Stomach (tissue), 9 donors: Measurements from ENCODE around the gene CARMIL1. TPM values are rescaled to one million over a fixed set of nuclear protein-coding genes. Genes with fewer than 3 reads are reported as not detected.

Experiments
- DNase-seq, 2 donors: peaks; one replicate each; pipeline versions ENCODE4 v3.0.0 to v3.0.0-alpha.2; 2013 to 2019
- H3K27ac ChIP-seq, 5 donors: fragments of 200-600 bp in 4 of 5; sonication (generic) in 4 of 5; one replicate each; pipeline ENCODE4 v1.5.1; 2013 to 2019; ENCODE audit warnings: mild to moderate bottlenecking in 1 of 5, moderate library complexity in 1 of 5
- H3K27me3 ChIP-seq, 3 donors: fragments of 200-600 bp; sonication (generic); one replicate each; pipeline ENCODE4 v1.5.1; 2017 to 2019; ENCODE audit warnings: mixed run types in 1 of 3
- H3K36me3 ChIP-seq, 4 donors: fragments of 200-600 bp; sonication (generic); 1 replicate in 3 of 4; 2 replicates in 1 of 4; pipeline ENCODE4 v1.5.1; 2016 to 2019
- H3K4me1 ChIP-seq, 4 donors: fragments of 200-600 bp; sonication (generic); one replicate each; pipeline ENCODE4 v1.5.1; 2016 to 2019
- H3K4me3 ChIP-seq, 4 donors: fragments of 200-600 bp; sonication (generic) in 3 of 4; one replicate each; pipeline ENCODE4 v1.5.1; 2016 to 2019; ENCODE audit warnings: mild to moderate bottlenecking in 1 of 4
- H3K9me3 ChIP-seq, 4 donors: fragments of 200-600 bp; sonication (generic); one replicate each; pipeline ENCODE4 v1.5.1; 2016 to 2019
- EP300 ChIP-seq: sonication (generic); formaldehyde crosslinking; IDR thresholded peaks from one replicate; pipeline ENCODE4 v1.6.1; 2017; ENCODE audit warnings: antibody characterized with exemption
- POLR2A ChIP-seq, 4 donors: fragments of 450-650 bp; IDR thresholded peaks; one replicate each; pipeline ENCODE4 v1.6.1; 2016; ENCODE audit warnings: antibody characterized with exemption in 4 of 4, control low read depth in 2 of 4, mild to moderate bottlenecking in 1 of 4, moderate library complexity in 1 of 4
- POLR2AphosphoS5 ChIP-seq, 3 donors: sonication (generic); formaldehyde crosslinking; IDR thresholded peaks; one replicate each; pipeline ENCODE4 v1.6.1; 2016; ENCODE audit warnings: antibody characterized with exemption in 3 of 3
- WGBS, 5 donors: extraction: QIAGEN DNeasy Blood & Tissue Kit in 3 of 5; methylation state at CpG; one replicate each; pipeline versions ENCODE4 v1.1.5 to v1.1.7; 2013 to 2018; 5-methylcytosine and 5-hydroxymethylcytosine counted together
- intact Hi-C: fragments of 100-400 bp; cut with DNase I; formaldehyde crosslinking; loops from one replicate; pipeline ENCODE4 v1.15.1; 2023; ENCODE audit warnings: low total_unique reads
- polyA plus RNA-seq, 3 donors: library from polyadenylated mRNA; stranded (reverse); fragments of 200-250 nt; gene quantifications; one replicate each; pipeline ENCODE4 v1.2.3, GENCODE V29; 2013
- total RNA-seq, 5 donors: library from RNA; depleted of rRNA; stranded (reverse); fragments of >200 nt; gene quantifications; one replicate each; pipeline versions ENCODE4 v1.1.0 to v1.2.3, GENCODE V29; 2014 to 2016
- TF ChIP-seq, protein P1 (sequence below), 7 experiments: fragments of 450-650 bp in 4 of 7; fragments of 200-600 bp in 3 of 7; sonication (generic) in 3 of 7; IDR thresholded peaks; one replicate each; pipeline ENCODE4 v1.5.1; 2016 to 2019; ENCODE audit warnings: antibody characterized with exemption in 7 of 7, control low read depth in 2 of 7, mild to moderate bottlenecking in 1 of 7
- donor health status: healthy with polysubstance abuse.
- donor health status: Bipolar disorder and iron deficiency.
- donor health status: healthy.

The CARMIL1 gene
- total and polyA plus RNA-seq, 8 donors = 10.5 to 42.7 (median 14.9) TPM

DNA sequence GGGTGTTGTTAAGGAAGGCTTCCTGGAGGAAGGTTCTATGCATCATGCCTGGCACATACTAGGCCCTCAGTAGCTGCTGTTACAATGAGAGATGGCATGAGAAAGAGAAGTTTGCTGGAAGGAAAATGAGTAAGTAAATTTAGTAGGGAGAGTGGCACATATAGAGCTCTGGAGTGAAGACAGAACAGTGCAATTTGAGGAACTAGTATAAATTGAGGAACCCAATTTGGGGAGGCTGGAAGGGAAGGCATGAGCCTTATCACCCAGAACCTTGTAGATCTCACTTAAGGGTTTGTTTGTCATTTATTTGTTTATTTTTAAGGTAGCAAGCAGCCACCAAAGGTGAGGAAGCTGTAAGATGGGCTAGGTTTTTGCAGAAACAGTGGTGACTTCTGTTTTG is 285.8 kb downstream of the CARMIL1 start:
- no peaks in the 10 kb centered on the region for H3K36me3 ChIP-seq
- no peaks in the 10 kb centered on the region for H3K4me1 ChIP-seq
- intact Hi-C loops = no loop called here
- no peaks in the 10 kb centered on the region for H3K27me3 ChIP-seq
- TF ChIP-seq POLR2A (IDR thresholded peaks at IDR 0.05) = no peak
- no peak for TF ChIP-seq POLR2AphosphoS5 (IDR thresholded peaks at IDR 0.05)
- TF ChIP-seq, protein P1, sequence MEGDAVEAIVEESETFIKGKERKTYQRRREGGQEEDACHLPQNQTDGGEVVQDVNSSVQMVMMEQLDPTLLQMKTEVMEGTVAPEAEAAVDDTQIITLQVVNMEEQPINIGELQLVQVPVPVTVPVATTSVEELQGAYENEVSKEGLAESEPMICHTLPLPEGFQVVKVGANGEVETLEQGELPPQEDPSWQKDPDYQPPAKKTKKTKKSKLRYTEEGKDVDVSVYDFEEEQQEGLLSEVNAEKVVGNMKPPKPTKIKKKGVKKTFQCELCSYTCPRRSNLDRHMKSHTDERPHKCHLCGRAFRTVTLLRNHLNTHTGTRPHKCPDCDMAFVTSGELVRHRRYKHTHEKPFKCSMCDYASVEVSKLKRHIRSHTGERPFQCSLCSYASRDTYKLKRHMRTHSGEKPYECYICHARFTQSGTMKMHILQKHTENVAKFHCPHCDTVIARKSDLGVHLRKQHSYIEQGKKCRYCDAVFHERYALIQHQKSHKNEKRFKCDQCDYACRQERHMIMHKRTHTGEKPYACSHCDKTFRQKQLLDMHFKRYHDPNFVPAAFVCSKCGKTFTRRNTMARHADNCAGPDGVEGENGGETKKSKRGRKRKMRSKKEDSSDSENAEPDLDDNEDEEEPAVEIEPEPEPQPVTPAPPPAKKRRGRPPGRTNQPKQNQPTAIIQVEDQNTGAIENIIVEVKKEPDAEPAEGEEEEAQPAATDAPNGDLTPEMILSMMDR (IDR thresholded peaks at IDR 0.05) = no peak
- no peak for TF ChIP-seq EP300
- no peaks in the 10 kb centered on the region for H3K9me3 ChIP-seq
- no peak for DNase-seq
- H3K27ac ChIP-seq = no peak overlapping the region
- H3K4me3 ChIP-seq = no peak overlapping the region

DNA sequence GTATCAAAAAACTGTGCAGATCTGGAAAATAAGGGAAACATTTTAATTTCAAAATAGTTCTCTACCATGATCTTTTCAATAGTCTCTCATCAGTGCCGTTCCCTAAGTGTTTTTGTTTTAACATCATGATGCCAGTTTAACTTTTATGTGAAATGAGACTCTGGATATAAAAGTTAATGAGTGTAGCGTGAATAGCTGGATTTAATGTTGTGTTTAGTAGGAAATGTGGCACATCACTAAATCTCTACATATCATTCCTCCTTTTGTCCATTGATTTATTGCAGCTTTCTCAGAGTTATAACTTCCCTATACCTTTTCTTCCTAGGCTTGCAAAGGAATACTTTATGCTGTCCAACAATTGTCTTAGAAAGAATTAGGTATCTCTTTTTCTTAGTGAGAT is 291.4 kb downstream of the CARMIL1 start:
- no peak overlapping the region for H3K4me3 ChIP-seq
- no peaks in the 10 kb centered on the region for H3K27me3 ChIP-seq
- no peaks in the 10 kb centered on the region for H3K9me3 ChIP-seq
- intact Hi-C loops = no loop called here
- 86 to 91% (median 89%) methylated on average over 2 of the region's 2 CpGs for WGBS, 5 donors
- TF ChIP-seq POLR2A (IDR thresholded peaks at IDR 0.05) (no peak), EP300 (no peak), POLR2AphosphoS5 (IDR thresholded peaks at IDR 0.05) (no peak)
- TF ChIP-seq, protein P1 (IDR thresholded peaks at IDR 0.05) = no peak
- DNase-seq = no peak
- H3K4me1 ChIP-seq = no peaks in the 10 kb centered on the region
- H3K36me3 ChIP-seq = no peaks in the 10 kb centered on the region
- H3K27ac ChIP-seq = no peak overlapping the region

GRCh38 chr6:25576919-25577318 is 297.7 kb downstream of the CARMIL1 start:
- H3K9me3 ChIP-seq = no peaks in the 10 kb centered on the region
- H3K36me3 ChIP-seq = peaks cover 0 to 9% (median 7%) of the 10 kb centered on the region in 4 donors
- H3K27ac ChIP-seq = no peak overlapping the region
- TF ChIP-seq EP300 = no peak
- TF ChIP-seq POLR2AphosphoS5 (IDR thresholded peaks at IDR 0.05) = no peak
- no peak for TF ChIP-seq POLR2A (IDR thresholded peaks at IDR 0.05)
- TF ChIP-seq, protein P1 (IDR thresholded peaks at IDR 0.05) = no peak
- WGBS, 5 donors = 84 to 98% (median 88%) methylated on average over 2 of the region's 2 CpGs
- no peak for DNase-seq
- H3K27me3 ChIP-seq = no peaks in the 10 kb centered on the region
- H3K4me1 ChIP-seq = no peaks in the 10 kb centered on the region
- no peak overlapping the region for H3K4me3 ChIP-seq
- intact Hi-C loops = no loop called here

DNA sequence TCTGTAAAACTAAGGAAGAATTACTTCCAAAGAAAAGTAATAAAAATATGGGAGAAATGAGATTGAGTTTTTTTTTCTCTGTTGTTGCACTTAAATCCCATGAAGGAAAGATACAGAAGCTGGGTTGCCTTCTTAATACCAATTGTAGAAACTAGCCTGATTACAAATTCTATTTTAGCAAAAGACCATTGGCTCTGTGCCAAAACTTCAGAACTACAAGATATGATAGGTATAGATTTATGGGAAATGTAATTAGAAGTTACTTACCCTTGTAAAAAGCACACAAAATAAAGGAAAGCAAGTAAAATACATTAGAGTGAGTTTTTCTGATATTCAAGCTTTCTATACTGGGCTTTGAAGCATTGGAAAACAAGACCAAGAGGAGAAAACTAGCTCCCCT is 299.4 kb downstream of the CARMIL1 start:
- no peak overlapping the region for H3K27ac ChIP-seq
- no peak for DNase-seq
- TF ChIP-seq, protein P1 (IDR thresholded peaks at IDR 0.05) = no peak
- no peak for TF ChIP-seq EP300
- TF ChIP-seq POLR2AphosphoS5 (IDR thresholded peaks at IDR 0.05) = no peak
- no peak for TF ChIP-seq POLR2A (IDR thresholded peaks at IDR 0.05)
- H3K4me3 ChIP-seq = no peak overlapping the region
- no peaks in the 10 kb centered on the region for H3K4me1 ChIP-seq
- no peaks in the 10 kb centered on the region for H3K9me3 ChIP-seq
- H3K27me3 ChIP-seq = no peaks in the 10 kb centered on the region
- intact Hi-C loops = no loop called here
- H3K36me3 ChIP-seq = peaks cover 4 to 17% (median 10%) of the 10 kb centered on the region in 4 donors
